ENCODE results near the gene CTNND2.

The CTNND2 gene

GRCh38 chr5:11150976-11151375, 753.3 kb downstream of the CTNND2 start:
- no peak for DNase-seq
- Histone ChIP-seq H3K4me1 (ENCODE audit: control extremely low read depth in 1 of 4, control insufficient read depth in 4 of 4, insufficient read depth in 4 of 4, low read length in 3 of 4) (no peaks in the 10 kb centered on the region), H3K27ac (ENCODE audit: insufficient read depth in 1 of 2, low read depth in 1 of 2, low read length in 2 of 2, poor library complexity in 1 of 2, severe bottlenecking in 2 of 2) (no peak overlapping the region), H3K9me3 (ENCODE audit: control extremely low read depth in 1 of 5, control insufficient read depth in 4 of 5, insufficient read depth in 2 of 5, low read depth in 1 of 5, low read length in 4 of 5) (no peaks in the 10 kb centered on the region), H3K4me3 (ENCODE audit: control insufficient read depth in 1 of 7, extremely low read depth in 1 of 7, insufficient read depth in 4 of 7, low read depth in 2 of 7, low read length in 6 of 7) (no peak overlapping the region), H3K36me3 (ENCODE audit: control insufficient read depth in 4 of 4, insufficient read depth in 4 of 4, low read length in 3 of 4) (no peaks in the 10 kb centered on the region), H3K27me3 (replicated peaks in 2 of 5; ENCODE audit: control insufficient read depth in 4 of 5, insufficient read depth in 5 of 5, low read length in 4 of 5) (no peaks in the 10 kb centered on the region)
- ChIA-PET CTCF (no interaction called here), POLR2A (interaction anchor here (0.7 kb wide), 1 partner anchor 750 kb away, joined by 7 read pairs; no protein-coding TSS in a partner anchor)
- 100% methylated on average over 3 of the region's 5 CpGs for WGBS (ENCODE audit: insufficient coverage)

GRCh38 chr5:11148810-11149539, 755.3 kb downstream of the CTNND2 start:
- WGBS (ENCODE audit: insufficient coverage), result 100% methylated on average over 13 of the region's 14 CpGs
- no peak overlapping the region for H3K4me3 ChIP-seq (ENCODE audit: control insufficient read depth in 1 of 7, extremely low read depth in 1 of 7, insufficient read depth in 4 of 7, low read depth in 2 of 7, low read length in 6 of 7)
- H3K27ac ChIP-seq (ENCODE audit: insufficient read depth in 1 of 2, low read depth in 1 of 2, low read length in 2 of 2, poor library complexity in 1 of 2, severe bottlenecking in 2 of 2), result no peak overlapping the region
- H3K27me3 ChIP-seq (replicated peaks in 2 of 5; ENCODE audit: control insufficient read depth in 4 of 5, insufficient read depth in 5 of 5, low read length in 4 of 5), result no peaks in the 10 kb centered on the region
- CTCF ChIA-PET, result interaction anchor here (1.2 kb wide), 1 partner anchor 11 kb away, joined by 3 read pairs; no protein-coding TSS in a partner anchor
- no peaks in the 10 kb centered on the region for H3K4me1 ChIP-seq (ENCODE audit: control extremely low read depth in 1 of 4, control insufficient read depth in 4 of 4, insufficient read depth in 4 of 4, low read length in 3 of 4)
- H3K9me3 ChIP-seq (ENCODE audit: control extremely low read depth in 1 of 5, control insufficient read depth in 4 of 5, insufficient read depth in 2 of 5, low read depth in 1 of 5, low read length in 4 of 5), result no peaks in the 10 kb centered on the region
- H3K36me3 ChIP-seq (ENCODE audit: control insufficient read depth in 4 of 4, insufficient read depth in 4 of 4, low read length in 3 of 4), result no peaks in the 10 kb centered on the region
- no peak for DNase-seq
- POLR2A ChIA-PET, result no interaction called here

DNA sequence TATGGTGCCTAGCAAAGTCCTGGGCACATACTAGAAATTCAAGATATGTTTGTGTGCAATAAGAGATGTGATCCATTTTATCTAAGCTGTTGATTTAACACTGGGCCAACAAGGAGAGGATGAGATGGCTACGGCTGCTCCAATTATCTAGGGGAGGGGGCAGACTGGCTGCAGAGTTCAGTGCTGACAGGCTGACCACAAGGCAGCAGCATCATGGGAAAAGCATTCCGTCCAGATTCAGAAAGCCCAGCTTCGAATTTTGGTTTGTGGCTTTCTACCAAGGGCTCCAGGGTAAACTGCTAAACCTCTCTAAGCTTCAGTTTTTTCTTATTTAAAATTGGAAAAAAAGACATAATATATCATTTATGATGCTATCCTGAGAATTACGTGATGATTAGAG, 758.1 kb downstream of the CTNND2 start:
- Histone ChIP-seq H3K27me3 (replicated peaks in 2 of 5; ENCODE audit: control insufficient read depth in 4 of 5, insufficient read depth in 5 of 5, low read length in 4 of 5) (no peaks in the 10 kb centered on the region), H3K36me3 (ENCODE audit: control insufficient read depth in 4 of 4, insufficient read depth in 4 of 4, low read length in 3 of 4) (no peaks in the 10 kb centered on the region), H3K9me3 (ENCODE audit: control extremely low read depth in 1 of 5, control insufficient read depth in 4 of 5, insufficient read depth in 2 of 5, low read depth in 1 of 5, low read length in 4 of 5) (no peaks in the 10 kb centered on the region), H3K27ac (ENCODE audit: insufficient read depth in 1 of 2, low read depth in 1 of 2, low read length in 2 of 2, poor library complexity in 1 of 2, severe bottlenecking in 2 of 2) (no peak overlapping the region), H3K4me3 (ENCODE audit: control insufficient read depth in 1 of 7, extremely low read depth in 1 of 7, insufficient read depth in 4 of 7, low read depth in 2 of 7, low read length in 6 of 7) (no peak overlapping the region), H3K4me1 (ENCODE audit: control extremely low read depth in 1 of 4, control insufficient read depth in 4 of 4, insufficient read depth in 4 of 4, low read length in 3 of 4) (no peaks in the 10 kb centered on the region)
- CTCF ChIA-PET, result no interaction called here
- POLR2A ChIA-PET, result no interaction called here
- no peak for DNase-seq
- 100% methylated on average over 1 of the region's 4 CpGs for WGBS (ENCODE audit: insufficient coverage)

- POLR2A ChIA-PET, result interaction anchor here (0.6 kb wide), 1 partner anchor 1790 kb away, joined by 5 read pairs; no protein-coding TSS in a partner anchor
- no peaks in the 10 kb centered on the region for H3K9me3 ChIP-seq (ENCODE audit: control extremely low read depth in 1 of 5, control insufficient read depth in 4 of 5, insufficient read depth in 2 of 5, low read depth in 1 of 5, low read length in 4 of 5)
Measured at GRCh38 chr5:11143456-11144267, 760.6 kb downstream of the CTNND2 start.

GRCh38 chr5:11139217-11139865, 764.9 kb downstream of the CTNND2 start:
- H3K36me3 ChIP-seq (ENCODE audit: control insufficient read depth in 4 of 4, insufficient read depth in 4 of 4, low read length in 3 of 4), result no peaks in the 10 kb centered on the region
- WGBS (ENCODE audit: insufficient coverage), result 93% methylated on average over 7 of the region's 9 CpGs
- peaks cover 0 to 5% (median 0%) of the 10 kb centered on the region in 5 experiments for H3K9me3 ChIP-seq (ENCODE audit: control extremely low read depth in 1 of 5, control insufficient read depth in 4 of 5, insufficient read depth in 2 of 5, low read depth in 1 of 5, low read length in 4 of 5)
- H3K4me1 ChIP-seq (ENCODE audit: control extremely low read depth in 1 of 4, control insufficient read depth in 4 of 4, insufficient read depth in 4 of 4, low read length in 3 of 4), result no peaks in the 10 kb centered on the region
- no peak overlapping the region for H3K4me3 ChIP-seq (ENCODE audit: control insufficient read depth in 1 of 7, extremely low read depth in 1 of 7, insufficient read depth in 4 of 7, low read depth in 2 of 7, low read length in 6 of 7)
- DNase-seq, result no peak
- no peaks in the 10 kb centered on the region for H3K27me3 ChIP-seq (replicated peaks in 2 of 5; ENCODE audit: control insufficient read depth in 4 of 5, insufficient read depth in 5 of 5, low read length in 4 of 5)
- H3K27ac ChIP-seq (ENCODE audit: insufficient read depth in 1 of 2, low read depth in 1 of 2, low read length in 2 of 2, poor library complexity in 1 of 2, severe bottlenecking in 2 of 2), result no peak overlapping the region
- ChIA-PET POLR2A (no interaction called here), CTCF (no interaction called here)

More at GRCh38 chr5:11143456-11144267, 760.6 kb downstream of the CTNND2 start:
- no peak for DNase-seq
- Histone ChIP-seq H3K4me1 (ENCODE audit: control extremely low read depth in 1 of 4, control insufficient read depth in 4 of 4, insufficient read depth in 4 of 4, low read length in 3 of 4) (no peaks in the 10 kb centered on the region), H3K27me3 (replicated peaks in 2 of 5; ENCODE audit: control insufficient read depth in 4 of 5, insufficient read depth in 5 of 5, low read length in 4 of 5) (no peaks in the 10 kb centered on the region), H3K27ac (ENCODE audit: insufficient read depth in 1 of 2, low read depth in 1 of 2, low read length in 2 of 2, poor library complexity in 1 of 2, severe bottlenecking in 2 of 2) (no peak overlapping the region), H3K36me3 (ENCODE audit: control insufficient read depth in 4 of 4, insufficient read depth in 4 of 4, low read length in 3 of 4) (no peaks in the 10 kb centered on the region), H3K4me3 (ENCODE audit: control insufficient read depth in 1 of 7, extremely low read depth in 1 of 7, insufficient read depth in 4 of 7, low read depth in 2 of 7, low read length in 6 of 7) (no peak overlapping the region)
- CTCF ChIA-PET, result interaction anchor here (1.6 kb wide), 1 partner anchor 39 kb away, joined by 5 read pairs; no protein-coding TSS in a partner anchor
- WGBS (ENCODE audit: insufficient coverage), result 100% methylated on average over 1 of the region's 3 CpGs

GRCh38 chr5:11130131-11130530, 774.1 kb downstream of the CTNND2 start:
- 100% methylated on average over 7 of the region's 10 CpGs for WGBS (ENCODE audit: insufficient coverage)

More at GRCh38 chr5:11130131-11130530, 774.1 kb downstream of the CTNND2 start:
- H3K36me3 ChIP-seq (ENCODE audit: control insufficient read depth in 4 of 4, insufficient read depth in 4 of 4, low read length in 3 of 4), result no peaks in the 10 kb centered on the region
- DNase-seq, result no peak
- ChIA-PET CTCF (no interaction called here), POLR2A (no interaction called here)
- H3K27me3 ChIP-seq (replicated peaks in 2 of 5; ENCODE audit: control insufficient read depth in 4 of 5, insufficient read depth in 5 of 5, low read length in 4 of 5), result no peaks in the 10 kb centered on the region
- H3K4me1 ChIP-seq (ENCODE audit: control extremely low read depth in 1 of 4, control insufficient read depth in 4 of 4, insufficient read depth in 4 of 4, low read length in 3 of 4), result no peaks in the 10 kb centered on the region
- no peak overlapping the region for H3K4me3 ChIP-seq (ENCODE audit: control insufficient read depth in 1 of 7, extremely low read depth in 1 of 7, insufficient read depth in 4 of 7, low read depth in 2 of 7, low read length in 6 of 7)
- H3K27ac ChIP-seq (ENCODE audit: insufficient read depth in 1 of 2, low read depth in 1 of 2, low read length in 2 of 2, poor library complexity in 1 of 2, severe bottlenecking in 2 of 2), result no peak overlapping the region
- no peaks in the 10 kb centered on the region for H3K9me3 ChIP-seq (ENCODE audit: control extremely low read depth in 1 of 5, control insufficient read depth in 4 of 5, insufficient read depth in 2 of 5, low read depth in 1 of 5, low read length in 4 of 5)

Data from common myeloid progenitor, CD34-positive (primary cell).